ENCODE data around the gene DSC1.
"Not testable (repeated sequence)": the region's sequence is repeated elsewhere in the genome, so short reads cannot be mapped to it uniquely, and the experiment has no call there.

Gene DSC1

DNA sequence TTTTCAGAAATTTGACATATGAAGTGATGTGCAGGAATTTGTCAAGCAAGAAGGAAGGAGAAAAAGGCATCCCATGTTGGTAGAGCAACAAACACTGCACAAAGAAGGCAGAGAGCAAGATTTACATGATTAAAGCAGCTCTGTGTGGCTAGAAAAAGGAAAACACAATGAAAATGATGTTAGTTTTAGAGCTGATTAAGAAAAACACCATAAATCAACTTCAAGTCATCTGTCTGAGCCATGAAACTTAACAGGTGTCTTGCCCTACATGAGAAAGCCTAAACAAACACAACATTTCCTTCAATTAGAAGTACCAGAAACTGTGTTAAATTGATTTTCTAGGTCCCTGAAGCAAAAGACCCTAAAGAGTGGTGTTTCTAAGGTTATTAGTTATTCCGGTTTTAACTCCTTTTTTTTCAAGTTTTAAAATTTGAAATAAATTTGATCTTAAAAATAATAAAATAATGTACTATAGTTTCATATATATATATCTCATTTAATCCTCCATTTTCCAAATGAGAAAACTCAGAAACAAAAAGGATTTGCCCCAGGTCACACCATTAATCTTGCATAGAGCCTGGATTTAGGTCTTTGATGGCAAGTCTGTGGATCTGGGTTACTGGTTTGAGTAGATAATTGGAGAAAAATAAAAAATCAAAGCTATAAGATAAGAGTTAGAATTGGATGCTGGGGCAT is 8.6 kb upstream of the DSC1 start:
- DNase-seq: no peak

DNA sequence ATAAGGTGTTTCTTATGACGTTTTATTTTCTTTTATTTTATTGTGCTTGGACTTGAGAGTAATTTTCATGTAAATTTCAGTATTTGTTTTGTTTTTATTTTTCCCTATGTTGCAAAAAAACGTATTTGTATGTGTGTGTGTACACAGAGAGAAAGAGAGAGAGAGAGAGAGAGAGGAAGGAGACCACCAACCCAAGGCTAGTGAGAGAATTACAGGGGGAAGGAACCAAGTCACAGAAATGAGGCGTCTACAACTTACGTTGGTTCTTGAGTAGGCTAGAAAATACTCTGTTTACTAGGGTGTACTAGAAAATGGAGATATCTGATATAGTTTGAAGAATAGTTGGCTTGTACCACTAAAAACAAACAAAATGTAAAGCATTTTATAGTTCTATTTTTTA is 7.7 kb upstream of the DSC1 start:
- DNase-seq: no peak

DNA sequence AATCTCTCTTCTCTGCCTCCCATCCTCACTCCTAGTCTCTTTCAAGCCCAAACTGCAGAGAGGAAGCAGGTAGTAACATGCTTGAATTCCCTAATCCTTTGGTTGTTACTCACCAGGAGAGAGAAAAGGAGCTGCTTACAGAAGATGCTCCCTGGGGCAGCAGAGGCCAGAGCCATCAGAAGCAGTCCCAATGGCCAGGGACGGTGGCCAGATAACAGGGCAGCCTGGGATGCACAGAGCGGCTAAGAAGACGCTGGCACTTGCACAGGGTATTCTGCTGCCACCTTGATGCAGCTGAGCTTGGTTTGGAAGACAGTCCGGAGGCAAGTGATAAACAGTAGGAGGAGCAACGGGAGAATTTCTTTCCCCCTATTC is 250 bp downstream of the DSC1 start:
- DNase-seq: no peak

DNA sequence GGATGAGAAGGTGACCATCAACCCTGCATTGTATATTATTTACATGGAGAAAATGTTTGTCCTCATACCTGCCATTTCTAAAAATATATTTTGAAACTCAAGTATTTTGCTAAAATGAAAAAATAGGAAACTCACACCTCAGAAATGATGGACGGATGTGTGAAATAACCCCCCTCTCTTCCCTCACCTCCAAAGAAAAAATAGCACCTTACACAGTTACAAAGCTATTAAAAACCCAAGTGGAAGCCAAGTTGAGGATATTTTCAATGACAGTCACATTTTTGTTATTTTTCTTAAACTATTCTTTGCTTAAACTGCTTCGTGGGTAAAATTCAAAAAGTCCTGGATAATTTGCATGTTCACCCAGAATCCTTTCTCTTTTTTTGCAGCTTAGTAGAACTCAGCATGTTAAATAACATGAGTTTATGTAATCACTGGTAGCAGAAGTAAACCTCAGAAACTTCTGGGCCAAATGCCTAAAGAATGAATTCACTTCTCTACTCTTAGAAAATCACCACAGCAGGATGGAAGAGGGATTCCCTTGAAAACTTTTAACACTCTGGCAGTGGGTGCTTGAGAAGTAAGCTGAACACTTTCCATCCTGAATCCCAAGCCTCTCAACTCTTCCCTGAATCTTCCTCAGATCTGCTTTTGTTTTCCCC is 768 bp downstream of the DSC1 start:
- DNase-seq: no peak

DNA sequence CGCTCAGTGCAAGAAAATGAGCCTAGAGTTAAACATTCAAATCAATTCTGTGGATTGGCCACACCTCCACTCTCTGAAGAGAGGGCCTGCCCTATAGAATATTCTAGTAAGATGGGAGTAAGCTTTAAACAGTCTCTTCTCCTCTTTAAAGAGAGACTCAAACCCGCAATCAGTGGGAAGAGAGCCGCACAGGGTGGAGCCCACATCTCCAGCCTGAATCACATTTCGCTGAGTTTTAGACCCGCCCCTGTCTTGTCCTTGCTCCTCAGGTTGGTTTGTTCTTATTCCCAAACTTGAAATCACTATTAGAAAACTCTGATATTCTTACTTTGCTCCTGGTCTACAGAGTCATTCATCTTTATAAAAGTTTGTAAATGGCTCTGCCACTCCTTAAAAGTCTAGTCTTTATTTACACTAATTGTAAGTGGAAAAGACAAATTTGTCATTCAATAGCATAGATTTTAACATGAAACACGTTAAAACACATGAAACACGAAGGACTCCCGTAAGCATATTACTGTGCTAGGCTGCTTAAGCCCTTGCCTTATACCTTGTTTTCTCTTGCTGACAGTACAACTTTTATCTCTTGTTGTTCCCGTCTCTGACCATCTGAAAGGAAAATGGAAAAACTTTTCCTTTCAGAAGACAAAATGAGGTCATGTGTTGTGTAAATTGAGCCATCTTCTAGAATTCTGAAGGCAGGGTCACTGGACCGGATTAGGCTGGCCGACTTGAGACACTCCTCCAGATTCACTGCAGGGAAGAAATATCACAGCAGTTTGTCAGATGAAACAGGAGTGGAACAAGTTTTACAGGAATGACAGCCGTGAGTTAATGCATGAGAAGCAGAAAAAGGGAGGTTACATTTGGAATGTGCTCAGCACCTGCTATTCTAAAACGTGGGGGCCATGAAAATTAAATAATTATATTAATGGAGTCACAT is 5.6 kb downstream of the DSC1 start:
- DNase-seq: no peak

DNA sequence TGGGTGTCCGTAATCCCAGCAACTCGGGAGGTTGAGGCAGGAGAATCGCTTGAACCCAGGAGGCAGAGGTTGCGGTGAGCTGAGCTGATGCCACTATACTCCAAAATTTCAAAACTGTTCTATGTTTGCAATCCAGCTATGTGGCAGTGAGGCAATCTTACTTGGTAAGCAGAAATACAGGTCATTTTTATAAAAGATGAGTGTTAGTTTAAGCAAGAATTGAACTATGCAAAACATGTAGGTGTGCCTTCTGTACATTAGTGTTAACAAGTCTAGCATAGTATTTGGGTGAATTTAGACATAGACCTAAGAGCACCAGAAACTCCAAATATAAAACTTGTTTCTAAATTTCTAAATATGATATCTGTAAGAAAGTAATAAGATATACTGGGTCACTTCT is 7.2 kb downstream of the DSC1 start:
- no peak for DNase-seq

DNA sequence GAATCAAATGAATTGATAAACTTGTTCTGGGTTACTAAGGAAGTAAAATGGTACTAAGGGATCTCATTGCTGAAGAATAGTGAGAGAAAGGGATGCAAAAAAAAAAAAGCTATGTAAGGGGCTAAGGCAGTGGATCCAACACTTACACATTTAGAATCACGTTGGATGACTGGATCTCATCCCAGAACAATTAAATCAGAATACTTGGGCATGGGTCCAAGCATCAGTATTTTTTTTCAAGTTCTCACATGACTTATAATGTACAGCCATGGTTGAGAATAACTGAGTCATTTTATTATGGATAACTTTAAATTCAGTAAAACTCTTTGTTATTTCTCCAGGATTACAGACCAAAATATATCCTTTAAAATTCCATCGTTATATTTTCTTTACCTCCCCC is 8.5 kb downstream of the DSC1 start:
- DNase-seq: no peak

DNA sequence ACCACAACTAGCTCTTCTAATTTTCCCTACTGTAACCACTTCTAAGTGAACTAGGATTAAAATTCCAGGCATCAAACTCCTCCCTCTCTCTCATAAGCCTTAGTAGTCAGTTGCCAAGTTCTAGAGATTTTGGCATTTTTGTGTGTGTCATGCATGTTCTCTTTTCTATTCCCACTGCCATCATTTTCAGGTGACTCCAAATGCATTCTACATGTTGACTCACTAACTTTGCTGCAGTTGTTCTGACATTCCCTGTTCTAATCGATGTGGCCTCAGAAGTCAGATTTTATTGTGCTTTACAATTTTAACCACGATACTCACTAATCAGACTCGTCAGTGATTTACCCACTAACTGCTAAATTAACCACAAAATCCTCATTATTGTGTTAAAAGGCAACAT is 13.3 kb downstream of the DSC1 start:
- no peak for DNase-seq

DNA sequence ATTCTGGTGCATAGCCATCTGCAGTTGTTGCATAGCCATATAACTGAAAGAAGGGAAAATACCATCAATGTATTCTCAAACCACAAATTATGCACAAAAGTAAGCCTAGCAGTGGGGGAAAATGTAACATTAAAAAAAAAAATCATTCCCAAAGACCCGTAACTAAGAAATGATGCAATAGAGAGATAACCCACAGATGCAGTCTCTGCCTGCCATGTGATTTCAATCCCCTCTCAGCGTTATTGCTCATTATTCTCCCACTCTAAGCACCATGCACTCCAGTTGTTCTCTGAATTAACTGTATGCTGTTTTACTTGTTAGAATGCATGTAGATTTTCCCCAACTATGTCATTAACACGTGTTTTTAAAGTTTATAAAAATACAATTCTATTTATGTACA is 14.1 kb downstream of the DSC1 start:
- no peak for DNase-seq

DNA sequence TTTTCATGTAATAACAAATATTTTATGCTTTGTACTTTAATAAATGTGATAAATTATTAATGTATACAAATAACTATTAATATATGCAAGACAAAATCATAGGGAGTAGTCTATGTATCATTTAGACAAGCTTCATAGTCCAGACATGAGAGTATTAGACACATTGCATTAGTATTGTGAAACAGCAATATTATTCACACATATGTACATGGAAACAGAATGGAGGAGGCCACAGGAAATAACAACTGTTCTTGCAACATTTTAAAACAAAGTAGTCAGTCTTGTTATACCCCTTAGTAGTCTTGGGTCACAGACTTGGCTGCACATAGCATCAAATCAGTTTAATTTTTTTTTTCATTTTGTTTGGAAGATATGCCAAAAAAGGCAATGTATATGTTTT is 15.8 kb downstream of the DSC1 start:
- peak in 1 of 2 experiments; percentile 3 for DNase-seq

DNA sequence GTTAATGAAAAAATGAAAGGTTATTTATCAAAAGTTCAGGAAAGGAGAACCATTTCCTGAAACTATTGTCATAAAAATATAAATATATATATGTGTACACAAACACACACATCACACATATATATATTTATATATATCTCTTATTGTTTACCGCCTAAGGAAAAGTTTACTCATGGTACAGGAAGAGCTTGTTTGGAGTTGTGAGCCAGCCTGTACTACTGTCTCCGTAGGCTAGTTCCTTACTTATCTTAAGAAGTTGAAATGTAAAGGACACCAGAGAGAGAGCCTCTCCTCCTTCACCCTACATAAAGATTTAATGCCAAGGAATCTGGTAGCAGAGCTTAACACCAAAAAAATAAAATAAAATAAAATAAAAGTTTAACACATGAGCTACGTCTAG is 19.6 kb downstream of the DSC1 start:
- DNase-seq: no peak

DNA sequence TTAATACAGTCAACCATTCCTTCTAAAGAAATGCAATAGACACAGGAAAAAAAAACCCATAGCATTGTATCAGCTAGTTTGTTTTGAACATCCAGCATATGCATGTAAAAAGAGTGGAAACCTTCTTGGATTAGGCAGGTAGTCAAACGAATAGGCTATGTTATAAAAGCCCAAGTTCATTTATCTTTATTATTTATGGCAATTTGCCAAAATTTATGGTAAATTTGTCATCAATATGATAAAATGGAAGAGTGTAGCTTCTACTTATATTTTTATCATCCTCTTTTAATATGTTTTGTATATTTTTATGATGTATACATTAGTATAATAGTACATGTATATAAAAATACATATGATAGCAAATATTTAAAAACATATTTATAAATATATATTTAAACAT is 23.9 kb downstream of the DSC1 start:
- DNase-seq: no peak

DNA sequence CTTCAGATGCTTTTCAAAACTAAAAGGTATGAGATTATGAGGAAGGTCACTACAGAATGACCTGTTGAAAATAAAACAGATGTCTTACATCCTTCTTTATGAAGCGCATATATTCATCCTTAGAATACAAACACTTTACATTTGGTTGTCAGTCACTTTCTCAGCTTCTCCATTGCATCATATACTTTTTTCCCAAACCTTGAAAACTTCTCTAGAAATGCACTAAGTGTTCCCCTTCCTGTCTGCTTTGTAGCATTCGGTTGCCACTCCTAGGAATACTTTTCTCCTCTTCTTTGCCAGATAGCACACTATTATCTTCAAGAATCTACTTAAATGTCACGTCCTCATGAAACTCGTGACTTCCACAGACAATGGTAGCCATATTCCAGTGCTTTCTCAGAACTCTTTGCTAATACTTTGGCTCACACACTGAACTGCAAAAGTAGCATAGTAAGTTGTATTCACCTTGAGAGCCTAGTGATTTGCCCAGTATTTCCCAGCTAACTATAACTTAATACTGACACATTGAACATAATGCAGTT is 27.6 kb downstream of the DSC1 start:
- DNase-seq: no peak

DNA sequence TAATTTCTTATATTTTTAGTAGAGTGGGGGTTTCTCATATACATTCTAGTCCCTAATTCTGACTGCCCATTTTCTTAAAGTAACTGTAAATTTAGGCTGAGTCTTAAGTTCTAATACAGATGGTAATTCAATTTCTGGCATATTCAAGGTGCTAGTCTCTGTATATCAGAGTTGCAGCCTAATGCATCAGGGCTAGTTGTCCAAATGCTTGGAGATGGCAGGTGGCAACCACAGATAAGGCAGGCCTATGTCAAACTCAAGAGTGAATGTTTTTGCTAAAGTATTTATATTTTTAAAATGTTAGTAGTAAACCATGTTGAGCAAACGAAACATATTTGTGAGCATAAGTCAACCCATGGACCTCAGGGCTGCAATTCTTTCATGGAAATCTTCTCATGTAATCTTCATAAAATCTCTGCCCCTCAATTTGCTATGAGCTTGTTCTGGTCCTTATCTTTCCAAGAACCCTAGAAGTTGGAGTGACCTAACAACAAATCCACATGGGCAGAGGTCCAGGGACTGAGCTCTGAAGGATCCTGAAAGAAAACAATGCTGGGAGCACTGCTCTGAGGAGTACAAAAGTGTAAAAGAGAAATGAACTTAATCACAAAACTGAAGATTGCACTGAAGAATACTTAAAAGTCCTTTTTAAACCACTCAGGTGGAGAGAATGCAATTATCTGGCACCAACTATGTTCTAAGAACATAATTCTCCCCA is 33.1 kb downstream of the DSC1 start:
- no peak for DNase-seq

DNA sequence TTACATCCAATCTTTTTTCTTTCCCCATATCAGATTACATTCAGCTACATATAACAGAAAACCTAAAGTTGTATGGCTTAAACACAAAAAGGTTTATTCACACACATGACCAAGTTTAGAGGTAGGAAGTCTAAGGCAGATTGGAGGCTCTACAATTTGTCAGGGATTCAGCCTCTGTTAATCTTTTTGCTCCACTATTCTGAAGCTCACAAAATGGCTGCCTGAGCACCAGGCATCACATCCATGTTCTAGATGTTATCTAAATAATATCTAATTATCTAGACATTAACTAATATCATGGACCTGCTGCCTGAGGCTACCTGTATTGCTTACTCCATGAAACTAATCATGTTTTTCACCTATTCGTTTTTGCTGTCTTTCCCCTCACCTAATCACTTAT is 36.8 kb downstream of the DSC1 start:
- no peak for DNase-seq

DNA sequence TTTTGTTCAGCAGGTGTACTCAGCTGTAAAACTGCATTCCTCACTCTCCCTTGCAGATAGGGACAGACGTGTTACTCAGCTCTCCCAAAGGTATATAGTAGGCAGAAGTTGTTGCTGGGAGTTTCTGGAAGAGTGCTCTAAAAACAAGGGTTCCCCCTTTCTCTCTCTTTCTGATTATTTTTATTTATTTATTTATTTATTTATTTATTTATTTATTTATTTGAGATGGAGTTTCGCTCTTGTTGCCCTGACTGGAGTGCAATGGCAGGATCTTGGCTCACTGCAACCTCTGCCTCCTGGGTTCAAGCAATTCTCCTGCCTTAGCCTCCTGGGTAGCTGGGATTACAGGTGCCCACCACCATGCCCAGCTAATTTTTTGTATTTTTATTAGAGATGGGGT is 39.5 kb downstream of the DSC1 start:
- DNase-seq: not testable (repeated sequence)

DNA sequence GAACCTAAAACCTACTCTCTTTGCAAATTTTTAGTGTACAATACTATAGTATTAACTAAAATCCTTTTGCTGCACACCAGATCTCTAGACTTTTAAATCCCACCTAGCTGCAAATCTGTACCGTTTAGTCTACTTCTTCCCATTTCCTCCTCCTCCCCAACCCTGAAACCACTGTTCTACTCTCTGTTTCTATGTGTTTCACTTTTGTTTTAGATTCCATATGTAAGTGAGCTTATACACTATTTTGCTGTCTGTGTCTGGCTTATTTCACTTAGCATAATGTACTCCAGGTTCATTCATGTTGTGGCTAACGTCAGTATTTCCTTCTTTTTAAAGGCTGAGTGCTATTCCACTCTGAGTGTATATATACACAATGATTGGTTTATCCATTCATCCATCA is 42.1 kb downstream of the DSC1 start:
- no peak for DNase-seq

DNA sequence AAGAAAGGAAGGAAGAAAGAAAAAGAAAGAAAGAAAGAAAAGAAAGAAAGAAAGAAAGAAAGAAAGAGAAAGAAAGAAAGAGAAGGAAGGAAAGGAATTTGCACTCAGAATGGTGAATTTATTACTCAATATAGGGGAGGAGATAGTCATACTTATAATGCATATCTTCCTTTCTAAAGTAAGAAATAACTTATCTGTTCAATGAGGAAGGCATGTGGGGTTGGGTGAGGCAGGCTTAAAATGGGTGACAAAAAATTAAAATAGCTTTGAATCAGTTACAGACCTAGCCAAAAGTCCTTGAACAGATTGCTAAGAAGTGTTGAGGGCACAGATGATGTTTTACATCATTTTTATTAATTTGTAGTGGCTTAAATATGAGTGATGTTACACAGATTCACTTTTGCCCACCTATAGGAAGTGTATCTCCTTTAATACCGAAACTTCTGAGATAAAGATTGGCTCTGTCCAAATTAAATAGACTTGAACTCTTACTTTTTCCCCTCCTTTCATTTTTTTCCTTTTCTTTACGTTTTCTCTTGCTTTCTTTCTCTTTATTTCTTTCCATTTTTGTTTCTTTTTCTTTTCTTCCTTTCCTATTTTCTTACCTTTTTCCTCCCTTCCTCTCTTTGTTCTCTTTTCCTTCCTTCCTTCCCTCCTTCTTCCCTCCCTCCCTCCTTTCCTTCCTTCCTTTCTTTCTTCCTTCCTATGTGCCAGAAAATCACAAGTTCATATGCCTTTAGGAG is 45.6 kb downstream of the DSC1 start:
- DNase-seq: no peak

DNA sequence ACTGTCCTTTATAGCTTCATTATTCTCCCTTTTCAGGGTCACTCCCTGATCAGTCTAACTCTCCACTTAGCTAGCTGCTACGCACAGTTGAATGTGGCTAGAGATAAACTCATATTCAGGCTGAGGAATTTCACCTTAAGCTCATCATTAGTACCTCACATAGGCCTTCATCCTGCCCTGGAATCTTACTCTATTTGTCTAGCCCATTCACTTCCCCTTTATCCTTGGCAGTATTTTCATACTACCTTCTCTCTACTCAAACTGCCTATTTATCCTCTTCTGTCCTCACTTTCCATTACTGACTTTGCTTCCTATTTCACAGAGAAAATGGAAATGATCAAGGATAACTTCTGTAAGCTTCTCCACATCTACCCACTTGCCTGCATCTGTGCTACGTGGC is 49.9 kb downstream of the DSC1 start:
- no peak for DNase-seq

DNA sequence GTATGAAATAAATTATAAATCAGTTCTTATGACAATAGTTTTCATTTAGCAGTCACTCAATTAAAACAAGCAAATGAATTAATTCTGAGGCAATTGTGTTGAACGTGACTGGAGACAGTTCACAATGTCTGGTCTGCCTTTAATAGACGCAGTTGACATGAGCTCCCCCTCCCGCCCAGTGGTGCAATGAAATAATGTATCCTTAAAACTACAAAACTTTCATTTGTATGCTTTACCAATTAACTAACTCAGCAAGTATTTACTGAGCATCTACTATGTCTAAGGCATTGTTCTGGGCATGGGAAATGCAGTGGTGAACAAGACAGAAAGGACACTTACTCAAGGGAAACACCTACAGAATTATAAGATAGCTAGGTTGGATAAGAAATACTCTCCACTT is 56.9 kb downstream of the DSC1 start:
- no peak for DNase-seq

DNA sequence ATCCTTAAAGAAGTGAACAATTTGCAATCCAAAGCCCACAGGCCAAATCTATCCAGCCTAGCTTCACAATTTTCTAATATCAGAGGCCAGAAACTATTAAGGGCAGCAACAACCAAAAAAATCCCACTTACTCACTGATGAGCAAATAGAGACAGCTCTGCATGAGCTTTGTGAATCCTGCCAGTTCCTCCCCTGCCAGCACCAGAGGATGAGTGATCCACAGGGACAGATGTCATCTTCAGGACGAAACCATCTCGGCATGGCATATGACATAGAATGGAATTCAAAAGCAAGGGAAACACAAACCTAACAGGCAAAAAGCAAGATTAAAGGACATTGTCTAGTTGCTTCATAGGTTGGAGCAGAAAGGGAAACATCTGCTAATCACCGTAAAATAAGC is 58.2 kb downstream of the DSC1 start:
- DNase-seq: no peak

DNA sequence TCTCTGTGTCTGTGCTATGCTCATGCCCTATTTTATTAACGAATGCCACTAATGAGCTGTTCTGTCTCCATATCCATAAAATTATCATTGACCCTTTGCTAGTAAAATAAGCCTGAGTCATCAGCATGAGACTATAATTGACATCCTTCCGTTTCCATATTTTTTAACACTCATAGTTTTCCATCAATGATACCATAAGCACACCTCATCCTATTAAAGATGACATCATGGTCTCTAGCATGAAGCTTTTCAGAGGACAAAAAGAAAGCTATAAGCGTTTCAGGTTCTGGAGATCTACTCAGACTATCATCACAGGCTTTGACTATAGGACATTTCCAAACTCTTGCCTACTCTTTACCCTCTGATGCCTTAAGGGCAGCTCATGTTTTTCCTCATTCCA is 59.2 kb downstream of the DSC1 start:
- DNase-seq: no peak

Measured in AML-193 (cell line).